GM19395 (cell line): Measurements from ENCODE around the gene ARFIP2.
"Not testable (repeated sequence)": the region's sequence is repeated elsewhere in the genome, so short reads cannot be mapped to it uniquely, and the experiment has no call there.

Experiments
- ATAC-seq: cut with Tn5 transposase; IDR thresholded peaks from one replicate; pipeline ENCODE4 v1.9.1; 2021; ENCODE audit warnings: mild to moderate bottlenecking, moderate library complexity; ENCODE audit not compliant: unreplicated experiment

ARFIP2 gene, protein sequence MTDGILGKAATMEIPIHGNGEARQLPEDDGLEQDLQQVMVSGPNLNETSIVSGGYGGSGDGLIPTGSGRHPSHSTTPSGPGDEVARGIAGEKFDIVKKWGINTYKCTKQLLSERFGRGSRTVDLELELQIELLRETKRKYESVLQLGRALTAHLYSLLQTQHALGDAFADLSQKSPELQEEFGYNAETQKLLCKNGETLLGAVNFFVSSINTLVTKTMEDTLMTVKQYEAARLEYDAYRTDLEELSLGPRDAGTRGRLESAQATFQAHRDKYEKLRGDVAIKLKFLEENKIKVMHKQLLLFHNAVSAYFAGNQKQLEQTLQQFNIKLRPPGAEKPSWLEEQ

DNA sequence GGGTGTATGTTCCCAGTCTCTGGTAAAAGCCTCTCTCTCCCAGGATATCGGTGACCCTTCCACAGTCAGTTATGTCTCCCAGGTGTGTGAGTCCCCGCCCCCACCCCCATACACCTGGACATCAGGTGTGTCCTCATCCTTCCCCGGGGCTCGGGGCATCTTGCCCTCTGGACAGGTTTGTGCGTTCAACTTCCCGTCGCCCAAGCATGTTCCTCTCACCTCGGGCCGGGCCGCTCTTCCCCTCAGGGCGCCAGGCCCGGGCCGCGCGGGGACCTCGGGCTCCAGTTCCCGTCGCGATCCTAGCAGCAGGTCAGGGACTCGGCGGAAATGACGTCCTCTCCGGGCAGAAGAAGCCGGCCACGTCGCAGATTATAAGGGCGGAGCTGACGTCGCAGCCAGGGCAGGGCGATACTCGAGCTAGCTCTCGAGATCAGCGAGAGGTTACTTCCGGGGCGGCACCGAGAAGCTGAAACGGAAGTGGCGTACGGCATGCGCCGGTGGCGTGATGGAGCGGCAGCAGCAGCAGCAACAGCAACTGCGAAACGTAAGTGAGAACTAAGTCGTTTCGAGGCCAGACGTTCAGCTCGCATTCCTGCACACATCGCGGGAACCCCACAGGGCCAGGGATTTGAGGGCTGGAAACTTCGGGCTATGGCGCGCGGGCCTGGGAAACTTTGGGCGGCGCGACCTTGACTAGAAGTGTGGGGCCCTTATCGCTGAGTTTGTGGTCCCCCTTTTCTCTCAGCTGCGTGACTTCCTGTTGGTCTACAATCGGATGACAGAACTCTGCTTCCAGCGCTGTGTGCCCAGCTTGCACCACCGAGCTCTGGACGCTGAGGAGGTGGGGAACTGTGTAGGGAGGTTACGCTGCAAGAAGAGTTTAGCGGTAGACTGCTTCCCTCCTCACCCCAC lies at the start of gene ARFIP2, which contains the start of gene TIMM10B:
Gene ARFIP2, minus strand, starts transcription at position 320 of the 912 bp plus-strand sequence. CDS start 910 bp downstream, outside the sequence.
Gene TIMM10B, plus strand, starts transcription at position 490 of the 912 bp plus-strand sequence. Its CDS starts 16 bp downstream, at position 506.
- peak; percentile 99 for ATAC-seq

DNA sequence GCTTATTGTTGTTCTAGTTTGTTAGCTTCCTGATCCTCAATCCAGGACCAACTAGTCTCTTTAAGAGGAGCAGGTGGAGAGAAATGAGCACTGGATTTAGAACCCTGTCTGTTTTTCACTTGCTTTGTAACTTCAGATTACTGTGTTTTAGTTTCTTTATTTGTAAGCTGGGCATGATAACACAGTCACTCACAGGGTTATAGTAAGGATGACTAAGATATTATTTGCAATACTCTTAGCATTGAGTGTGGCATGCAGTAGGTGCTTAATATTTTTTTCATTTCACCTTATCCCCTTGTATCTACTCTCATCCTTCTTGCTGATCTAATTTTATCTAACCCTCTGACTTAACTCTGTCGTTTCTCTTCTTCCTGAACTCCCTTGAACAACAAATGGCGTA lies 49.7 kb upstream of the ARFIP2 start:
- no peak for ATAC-seq

DNA sequence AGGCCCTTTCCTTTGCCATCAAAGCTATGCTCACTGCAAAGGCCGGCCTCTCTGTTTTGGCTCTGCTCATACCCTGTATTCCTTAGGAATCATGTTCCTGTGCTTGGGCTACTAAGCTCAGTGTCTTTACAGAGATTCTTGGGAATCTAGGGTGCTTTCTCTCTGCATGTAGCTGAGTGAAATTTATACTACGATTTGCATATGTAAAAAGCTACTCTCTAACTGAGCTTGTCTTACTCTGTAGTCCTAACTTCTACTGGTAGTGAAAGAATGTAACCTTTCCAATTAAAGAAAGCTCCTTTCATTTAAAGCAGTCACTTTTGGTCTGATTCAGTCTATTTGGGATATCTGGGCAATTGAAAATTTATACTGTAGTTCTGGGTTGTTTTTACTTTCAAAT lies 48.1 kb upstream of the ARFIP2 start:
- no peak for ATAC-seq

DNA sequence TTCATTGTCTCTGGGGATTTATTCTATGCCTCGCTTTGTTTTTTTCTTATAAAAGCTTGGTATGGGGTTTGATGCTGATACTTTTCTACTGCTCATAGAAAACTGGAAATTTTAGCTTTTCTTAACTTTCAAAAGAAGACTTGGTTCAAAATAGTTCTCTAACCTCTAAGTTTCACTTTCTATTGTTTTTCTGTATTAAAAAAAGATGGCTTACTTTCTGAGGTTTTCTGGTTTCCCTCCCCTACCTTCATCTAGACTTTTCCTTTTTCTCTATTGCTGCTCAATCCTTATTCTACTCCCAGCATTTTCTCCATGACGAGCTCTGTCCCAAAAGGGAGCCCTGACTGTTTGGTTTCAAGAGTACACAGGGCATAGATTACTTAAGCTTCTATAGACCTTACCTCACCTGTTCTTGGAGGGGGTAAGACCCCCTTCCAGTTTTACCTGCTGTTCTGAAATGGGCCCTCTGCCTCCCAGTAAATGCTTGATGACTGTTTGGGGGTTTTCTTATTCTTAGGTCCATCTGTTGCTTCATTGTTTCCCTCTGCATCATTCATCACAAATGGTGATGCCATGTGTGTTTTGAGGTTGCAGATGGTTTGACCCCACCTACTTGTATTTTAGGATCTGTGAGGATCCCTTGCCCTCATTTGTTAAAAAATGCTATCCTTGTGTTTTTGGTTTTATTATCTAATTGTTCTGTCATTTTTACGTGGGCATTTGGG lies 45.4 kb upstream of the ARFIP2 start:
- peak; percentile 83 for ATAC-seq

DNA sequence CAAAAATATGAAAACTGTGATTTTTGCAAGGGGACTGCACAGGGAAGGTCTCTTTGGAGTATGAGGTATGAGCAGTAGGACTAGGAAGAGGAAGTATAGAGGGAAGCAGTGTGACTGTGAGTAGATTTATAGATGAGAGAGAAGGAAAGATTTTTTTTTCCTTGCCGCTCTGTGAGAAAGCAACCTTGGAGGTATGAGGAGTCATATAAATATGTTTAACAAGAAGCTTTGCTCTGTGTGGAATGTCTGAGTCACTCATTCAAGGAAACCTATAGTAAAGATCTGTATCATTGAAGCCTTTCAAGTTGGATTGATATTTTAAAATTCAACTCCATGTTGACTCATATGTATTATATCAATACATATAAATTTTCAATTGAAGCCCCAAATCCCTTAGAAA lies 42.1 kb upstream of the ARFIP2 start:
- ATAC-seq: no peak

DNA sequence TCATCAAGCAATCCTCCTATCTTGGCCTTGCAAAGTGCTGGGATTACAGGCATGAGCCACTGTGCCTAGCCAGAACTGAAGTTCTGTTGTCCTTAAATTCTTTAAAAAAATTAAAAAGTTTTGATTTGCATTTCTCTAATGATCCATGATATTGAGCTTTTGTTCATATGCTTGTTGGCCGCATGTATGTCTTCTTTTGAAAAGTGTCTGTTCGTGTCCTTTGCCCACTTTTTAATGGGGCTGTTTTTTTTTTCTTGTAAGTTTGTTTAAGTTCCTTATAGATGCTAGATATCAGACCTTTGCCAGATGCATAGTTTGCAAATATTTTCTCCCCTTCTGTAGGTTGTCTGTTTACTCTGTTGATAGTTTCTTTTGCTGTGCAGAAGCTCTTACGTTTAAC lies 40.8 kb upstream of the ARFIP2 start:
- ATAC-seq: not testable (repeated sequence)

DNA sequence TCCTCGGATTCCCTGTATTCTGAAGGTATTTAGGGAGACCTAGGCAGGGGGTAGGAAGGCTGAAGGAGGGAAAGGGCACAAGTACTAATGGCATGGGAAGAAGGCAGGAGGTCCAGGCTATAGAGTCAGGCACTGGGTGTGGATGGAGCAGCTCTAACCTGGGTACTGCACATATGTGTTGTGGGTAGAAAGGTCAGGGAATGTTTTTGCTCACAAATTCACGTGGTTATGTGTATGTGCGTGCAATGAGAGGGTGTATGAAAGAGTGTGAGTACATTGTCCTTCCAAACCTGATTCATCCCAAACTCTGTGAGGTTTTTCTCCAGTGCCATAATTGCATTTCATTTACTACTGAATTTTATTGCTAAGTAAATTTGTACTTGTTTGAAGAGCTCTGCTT lies 39.1 kb upstream of the ARFIP2 start:
- no peak for ATAC-seq

DNA sequence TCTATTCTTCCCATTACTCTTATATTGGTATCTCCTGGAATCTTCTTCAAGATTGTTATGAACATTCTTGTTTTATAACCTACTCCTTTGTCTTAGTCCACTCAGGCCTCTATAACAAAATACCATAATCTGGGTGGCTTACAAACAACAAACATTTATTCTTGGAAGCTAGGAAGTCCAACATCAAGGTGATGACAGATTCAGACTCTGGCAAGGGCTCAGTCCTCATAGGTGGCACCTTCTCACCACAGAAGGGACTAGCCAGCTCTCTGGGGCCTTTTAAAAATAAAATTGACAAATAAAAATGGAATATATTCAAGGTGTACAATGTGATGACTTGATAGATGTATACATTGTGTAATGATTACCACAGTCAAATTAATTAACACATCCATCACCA lies 35.7 kb upstream of the ARFIP2 start:
- ATAC-seq: no peak

DNA sequence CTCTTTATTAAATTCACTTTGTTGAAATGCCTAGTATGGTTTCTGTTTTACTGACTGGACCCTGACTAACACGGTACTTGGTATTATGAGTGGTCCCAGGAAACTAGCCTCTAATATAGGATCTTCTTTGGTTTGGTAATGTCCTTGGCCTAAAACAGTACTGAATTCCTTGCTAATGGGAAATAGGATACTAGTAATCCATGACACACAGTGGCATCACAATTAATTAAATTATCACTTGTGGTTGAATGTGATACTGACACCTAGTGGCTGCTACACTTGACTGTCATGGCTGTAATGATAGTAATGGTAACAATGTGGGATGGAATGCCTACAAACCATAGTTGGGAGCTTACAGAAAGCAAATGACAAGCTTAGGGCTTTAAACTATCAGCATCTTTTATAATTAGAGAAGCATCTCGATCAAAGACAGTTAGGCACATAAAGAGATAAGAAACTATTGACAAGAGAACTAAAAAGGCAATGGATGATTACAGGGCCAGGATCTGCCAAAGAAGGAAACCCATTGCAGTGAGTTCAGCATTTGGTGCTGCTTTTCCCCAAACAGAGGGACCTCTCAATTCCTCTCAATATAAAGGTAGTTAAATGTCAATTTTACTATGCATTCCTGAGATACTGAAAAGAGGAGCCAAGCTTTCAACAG lies 24.6 kb upstream of the ARFIP2 start:
- no peak for ATAC-seq

DNA sequence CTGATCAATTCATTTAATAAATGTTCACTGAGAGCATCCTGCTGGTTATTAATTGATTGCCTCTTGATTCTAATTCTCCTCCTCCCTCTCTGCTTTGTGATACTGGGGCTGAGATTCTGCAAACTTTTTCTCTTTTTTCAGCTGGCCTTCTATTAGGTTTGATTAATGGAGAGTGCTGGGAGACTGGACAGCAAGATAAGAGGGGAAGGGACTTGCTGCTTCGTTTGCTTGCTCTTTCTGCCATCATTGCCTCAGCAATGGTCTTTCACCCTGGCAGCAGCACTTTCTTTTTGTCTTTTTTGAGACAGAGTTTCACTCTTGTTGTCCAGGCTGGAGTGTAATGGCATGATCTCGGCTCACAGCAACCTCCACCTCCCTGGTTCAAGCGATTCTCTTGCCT lies 23.0 kb upstream of the ARFIP2 start:
- no peak for ATAC-seq

DNA sequence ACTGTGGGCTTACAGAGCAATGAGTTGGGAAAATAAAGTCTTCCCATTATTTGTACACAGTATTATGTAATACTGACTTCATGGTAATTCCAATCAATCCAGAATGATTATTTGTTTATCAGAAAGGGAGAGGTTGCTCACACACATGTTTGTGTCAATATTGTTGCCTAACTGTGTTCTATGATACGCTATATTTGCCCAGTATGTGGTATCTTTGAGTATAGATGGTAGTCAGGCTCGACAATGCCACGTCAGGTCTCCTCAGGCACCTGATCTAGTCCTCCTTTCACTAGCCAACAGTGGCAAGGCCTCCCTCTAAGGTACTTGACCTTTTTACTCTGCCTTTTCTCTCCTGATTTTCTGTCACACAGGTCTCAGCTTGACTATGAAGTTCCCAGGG lies 21.3 kb upstream of the ARFIP2 start:
- ATAC-seq: no peak

DNA sequence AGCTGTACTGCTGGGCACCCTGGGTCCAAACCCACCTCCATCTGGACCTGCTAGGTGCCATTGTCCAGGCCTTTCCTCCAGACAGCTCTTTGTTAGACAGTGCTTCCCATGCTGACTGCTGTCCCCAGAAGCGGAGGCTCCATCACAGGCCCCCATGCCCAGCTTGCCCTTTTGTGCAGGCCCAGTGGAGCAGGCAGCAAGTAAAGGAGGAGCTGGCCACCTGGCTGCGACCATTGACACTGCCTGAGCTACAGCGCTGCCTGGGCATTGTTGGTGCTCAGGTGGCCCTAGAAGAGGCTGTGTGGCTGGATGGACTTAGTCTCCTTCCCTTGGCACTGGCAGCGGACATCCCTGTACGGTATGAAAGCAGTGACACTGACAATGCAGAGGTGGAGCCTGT lies 17.4 kb upstream of the ARFIP2 start:
- no peak for ATAC-seq

DNA sequence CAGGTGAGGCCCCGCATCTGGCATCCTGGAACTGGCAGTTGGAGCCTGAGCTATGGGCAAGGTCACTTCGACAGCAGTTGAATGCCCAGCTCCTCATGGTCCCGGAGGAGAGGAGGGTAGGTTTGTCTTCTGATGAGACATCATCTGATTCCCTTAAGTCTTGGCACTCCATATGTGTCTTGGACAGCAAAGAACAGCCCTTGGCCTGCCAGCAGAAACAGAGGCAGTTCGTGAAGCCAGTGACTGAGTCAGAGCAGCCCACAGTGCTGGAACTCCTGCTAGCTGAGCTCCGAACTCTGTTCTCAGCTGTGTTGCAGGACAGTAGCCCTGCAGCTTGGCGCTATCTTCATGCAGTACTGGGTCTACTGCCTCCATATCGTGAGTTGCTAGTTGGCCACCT lies 17.0 kb upstream of the ARFIP2 start:
- ATAC-seq: no peak

DNA sequence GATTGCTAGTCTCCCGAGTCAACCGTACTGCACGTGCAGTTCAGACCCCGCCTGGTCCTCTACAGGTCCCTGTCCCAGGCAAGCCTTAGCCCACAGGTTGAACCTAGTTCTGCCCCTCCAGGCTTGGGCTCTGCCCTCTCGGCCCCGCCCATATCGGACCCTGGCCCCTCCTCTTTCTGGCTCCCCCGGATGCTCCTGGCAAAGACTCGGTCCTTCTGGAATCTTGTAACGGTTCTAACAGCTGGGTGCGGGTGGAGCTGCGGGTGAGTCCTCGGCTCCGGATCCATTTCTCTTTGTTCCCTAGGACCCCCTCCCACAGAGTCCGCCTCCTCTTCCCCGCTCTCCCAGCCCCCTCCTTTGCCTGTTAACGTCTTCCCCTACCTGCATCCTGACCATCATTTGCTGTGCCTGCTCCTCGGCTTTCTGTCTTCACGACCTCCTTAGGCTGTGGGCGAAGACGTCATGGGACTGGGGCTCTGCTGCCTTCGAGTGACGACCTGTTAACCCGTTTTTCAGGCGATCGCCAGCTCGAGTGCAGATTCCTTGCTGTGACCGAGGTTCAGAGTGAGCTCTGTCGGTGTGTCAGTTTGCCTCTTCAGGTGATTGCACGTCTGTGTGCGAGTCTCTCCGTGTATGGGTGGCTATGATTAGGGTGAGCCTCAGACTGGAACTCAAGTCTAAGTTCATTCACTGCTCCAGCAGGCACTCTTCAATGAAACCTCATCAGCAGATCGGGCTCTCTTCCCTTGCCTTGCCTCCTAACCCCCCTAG lies 16.1 kb upstream of the ARFIP2 start, which contains the start of gene DNHD1:
Gene DNHD1, plus strand, starts transcription at position 212 of the 771 bp plus-strand sequence. CDS start 936 bp downstream, outside the sequence.
- no peak for ATAC-seq

DNA sequence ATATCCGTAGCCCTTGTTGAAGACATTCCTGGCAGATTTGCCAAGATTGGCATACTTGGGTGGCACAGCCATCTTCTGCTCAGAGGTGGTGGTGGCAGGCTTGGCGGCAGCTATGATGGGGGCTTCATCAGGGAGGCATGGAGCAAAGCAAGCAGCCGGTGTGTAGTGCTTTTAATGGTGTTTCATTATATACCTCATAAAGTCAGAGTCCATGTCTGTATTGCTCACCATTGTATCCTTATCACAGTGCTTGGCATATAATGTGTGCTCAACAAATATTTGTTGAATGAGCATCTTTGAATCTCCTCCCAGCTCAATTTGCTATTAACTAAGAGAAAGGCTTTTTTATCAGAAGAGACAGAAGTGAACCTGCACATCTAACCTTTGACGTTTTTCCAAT lies 8.2 kb upstream of the ARFIP2 start:
- no peak for ATAC-seq

DNA sequence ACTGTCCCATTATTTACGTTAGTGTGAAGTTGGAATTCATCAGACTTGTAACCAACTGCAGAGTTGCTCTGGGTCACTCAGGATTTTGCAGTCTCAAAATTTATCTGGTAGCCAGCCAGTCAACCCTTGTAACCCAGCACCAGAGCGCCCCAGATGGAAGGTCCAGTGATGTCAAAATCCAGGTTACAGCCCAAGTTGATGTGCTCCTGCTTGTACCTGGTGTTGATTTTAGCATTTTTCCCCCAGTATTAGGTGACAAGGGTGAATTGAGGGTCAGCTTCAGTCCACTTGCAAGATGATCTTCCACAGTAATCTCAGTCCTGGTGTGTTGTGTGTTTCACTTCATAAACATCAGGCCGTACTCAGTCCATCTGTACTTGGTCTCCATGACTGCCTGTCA lies 7.7 kb upstream of the ARFIP2 start:
- no peak for ATAC-seq

DNA sequence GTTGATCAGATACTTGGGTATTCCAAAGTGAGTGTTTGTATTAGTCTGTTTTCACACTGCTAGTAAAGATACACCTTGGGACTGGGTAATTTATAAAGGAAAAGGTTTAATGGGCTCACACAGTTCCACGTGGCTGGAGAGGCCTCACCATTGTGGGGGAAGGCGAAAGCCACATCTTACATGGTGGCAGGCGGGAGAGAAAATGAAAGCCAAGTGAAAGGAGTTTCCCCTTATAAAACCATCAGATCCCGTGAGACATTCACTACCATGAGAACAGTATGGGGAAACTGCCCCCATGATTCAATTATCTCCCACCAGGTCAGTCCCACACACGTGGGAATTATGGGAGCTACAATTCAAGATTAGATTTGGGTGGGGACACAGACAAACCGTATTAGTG lies 7.2 kb upstream of the ARFIP2 start:
- no peak for ATAC-seq

DNA sequence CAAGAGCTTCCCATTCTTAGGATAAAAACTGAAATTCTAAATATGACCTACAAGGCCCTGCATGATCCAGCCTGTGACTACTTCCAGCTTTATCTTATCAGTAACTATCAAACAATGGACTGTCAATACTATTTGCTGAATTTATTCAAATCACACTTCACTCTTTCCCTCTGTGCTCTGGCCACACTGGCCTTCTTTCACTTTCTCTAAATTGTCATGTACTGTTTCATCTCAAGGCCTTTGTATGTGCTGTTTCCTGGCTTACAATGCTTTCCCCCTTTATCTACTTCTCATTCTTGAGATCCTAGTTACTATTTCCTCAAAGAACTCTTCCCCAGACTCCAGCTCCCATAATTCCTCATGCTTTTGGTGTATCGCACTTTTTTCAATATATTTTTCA lies 5.8 kb upstream of the ARFIP2 start:
- no peak for ATAC-seq

DNA sequence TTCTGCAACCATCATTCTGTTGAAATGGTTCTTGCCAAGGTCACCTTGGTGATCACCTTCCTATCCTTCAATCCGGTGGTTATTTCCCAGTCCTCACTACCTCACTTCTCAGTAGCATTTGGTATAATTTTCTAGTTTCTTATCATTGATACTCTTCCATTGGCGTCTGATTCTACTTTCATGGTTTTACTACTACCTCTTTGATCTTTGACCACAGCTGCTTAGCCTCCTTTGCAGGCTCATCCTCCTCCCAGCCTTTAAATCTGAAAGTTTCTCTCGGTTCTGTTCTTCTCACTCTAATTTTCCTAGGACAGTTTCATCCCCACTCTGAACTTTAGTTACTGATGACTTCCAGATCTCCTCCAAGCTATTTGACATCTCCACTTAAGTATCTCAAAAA lies 5.1 kb upstream of the ARFIP2 start:
- ATAC-seq: no peak

DNA sequence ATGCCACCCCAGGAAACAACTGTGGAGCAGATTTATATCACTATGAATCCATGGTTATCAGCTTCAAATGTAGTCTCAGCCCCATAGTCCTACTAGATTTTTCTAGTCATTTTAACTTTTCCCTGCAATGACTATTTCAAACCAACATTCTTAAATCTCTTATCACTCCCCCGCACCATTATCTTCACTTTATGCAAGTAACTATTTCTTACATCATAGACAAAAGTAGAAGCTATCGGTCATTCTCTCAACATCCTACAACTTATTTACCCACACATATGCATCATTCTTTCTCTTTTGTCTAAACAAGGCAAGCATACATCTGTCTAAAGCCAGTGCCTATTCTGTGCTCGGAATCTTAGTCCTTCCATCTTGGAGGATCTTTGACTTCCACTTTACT lies 4.5 kb upstream of the ARFIP2 start:
- ATAC-seq: no peak
